Esophagus muscularis mucosa (tissue), 3 donors: ENCODE measurements around the gene LHX5.

Source experiments
- POLR2A ChIP-seq: fragments of 450-650 bp; IDR thresholded peaks from one replicate; pipeline ENCODE4 v1.6.1; 2017; ENCODE audit warnings: antibody characterized with exemption, moderate library complexity, mild to moderate bottlenecking, low read depth
- TF ChIP-seq, protein P1 (sequence below), 3 experiments: fragments of 200-600 bp in 2 of 3; fragments of 450-650 bp in 1 of 3; sonication (generic) in 2 of 3; IDR thresholded peaks; one replicate each; pipeline ENCODE4 v1.5.1; 2017 to 2019; ENCODE audit warnings: antibody characterized with exemption in 3 of 3, mild to moderate bottlenecking in 2 of 3, moderate library complexity in 1 of 3

DNA sequence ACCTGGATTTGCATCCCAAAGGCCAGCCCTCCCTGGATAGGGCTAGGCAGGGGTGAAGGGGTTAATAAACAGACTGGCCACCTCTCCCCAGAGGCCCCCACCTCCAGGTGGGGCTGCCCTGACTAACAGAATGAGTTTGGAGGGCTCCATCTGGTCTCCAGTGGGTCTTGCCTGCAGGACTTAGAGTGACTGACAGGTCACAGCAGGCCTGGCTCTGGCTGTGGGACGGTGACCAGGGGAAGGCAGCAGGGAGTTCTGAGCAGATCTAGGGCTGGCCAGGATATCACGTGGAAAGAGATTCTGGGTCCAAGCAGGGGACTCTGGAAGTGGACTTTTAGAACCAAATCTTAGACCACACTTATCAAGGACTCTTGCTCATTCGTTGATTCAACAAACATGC lies 40.9 kb upstream of the LHX5 start:
- TF ChIP-seq, protein P1, sequence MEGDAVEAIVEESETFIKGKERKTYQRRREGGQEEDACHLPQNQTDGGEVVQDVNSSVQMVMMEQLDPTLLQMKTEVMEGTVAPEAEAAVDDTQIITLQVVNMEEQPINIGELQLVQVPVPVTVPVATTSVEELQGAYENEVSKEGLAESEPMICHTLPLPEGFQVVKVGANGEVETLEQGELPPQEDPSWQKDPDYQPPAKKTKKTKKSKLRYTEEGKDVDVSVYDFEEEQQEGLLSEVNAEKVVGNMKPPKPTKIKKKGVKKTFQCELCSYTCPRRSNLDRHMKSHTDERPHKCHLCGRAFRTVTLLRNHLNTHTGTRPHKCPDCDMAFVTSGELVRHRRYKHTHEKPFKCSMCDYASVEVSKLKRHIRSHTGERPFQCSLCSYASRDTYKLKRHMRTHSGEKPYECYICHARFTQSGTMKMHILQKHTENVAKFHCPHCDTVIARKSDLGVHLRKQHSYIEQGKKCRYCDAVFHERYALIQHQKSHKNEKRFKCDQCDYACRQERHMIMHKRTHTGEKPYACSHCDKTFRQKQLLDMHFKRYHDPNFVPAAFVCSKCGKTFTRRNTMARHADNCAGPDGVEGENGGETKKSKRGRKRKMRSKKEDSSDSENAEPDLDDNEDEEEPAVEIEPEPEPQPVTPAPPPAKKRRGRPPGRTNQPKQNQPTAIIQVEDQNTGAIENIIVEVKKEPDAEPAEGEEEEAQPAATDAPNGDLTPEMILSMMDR (IDR thresholded peaks at IDR 0.05) = no peak
- no peak for TF ChIP-seq POLR2A
